CD14-positive monocyte (primary cell): ENCODE data around the gene CXorf66. TPM values are rescaled to one million over a fixed set of nuclear protein-coding genes. Genes with fewer than 3 reads are reported as not detected.

Experiments used
- DNase-seq, 3 donors: peaks; one replicate each; pipeline ENCODE4 v3.0.0-alpha.2; 2011 to 2022
- H2AFZ ChIP-seq: 2 replicates; pipeline ENCODE4 v1.6.0; 2012; ENCODE audit warnings: mild to moderate bottlenecking, low read depth, low read length, inconsistent platforms; ENCODE audit not compliant: insufficient read depth, poor library complexity, severe bottlenecking
- H3K27ac ChIP-seq, 2 donors: 1 replicate in 1 of 2; 2 replicates in 1 of 2; pipeline ENCODE4 v1.5.1; 2012 to 2013; ENCODE audit warnings: low read length in 2 of 2, control low read depth in 1 of 2, inconsistent platforms in 1 of 2, low read depth in 1 of 2, mild to moderate bottlenecking in 1 of 2
- H3K27me3 ChIP-seq, 2 donors: one replicate each; pipeline versions ENCODE4 v1.6.0 to v1.6.1; 2011 to 2013; ENCODE audit warnings: low read length in 2 of 2; ENCODE audit not compliant: control insufficient read depth in 2 of 2, insufficient read depth in 2 of 2
- H3K36me3 ChIP-seq, 2 donors: replicated peaks in 1 of 2; 1 replicate in 1 of 2; 2 replicates in 1 of 2; pipeline versions ENCODE4 v1.5.1 to v1.6.1; 2012 to 2013; ENCODE audit warnings: low read length in 2 of 2, control low read depth in 1 of 2, inconsistent platforms in 1 of 2, mild to moderate bottlenecking in 1 of 2; ENCODE audit not compliant: insufficient read depth in 2 of 2, control insufficient read depth in 1 of 2
- H3K4me1 ChIP-seq, 2 donors: 1 replicate in 1 of 2; 2 replicates in 1 of 2; pipeline versions ENCODE4 v1.5.1 to v1.6.1; 2012 to 2013; ENCODE audit warnings: low read length in 2 of 2, control low read depth in 1 of 2, inconsistent platforms in 1 of 2, mild to moderate bottlenecking in 1 of 2, moderate library complexity in 1 of 2; ENCODE audit not compliant: insufficient read depth in 2 of 2, control insufficient read depth in 1 of 2
- H3K4me2 ChIP-seq: replicated peaks from 2 replicates; pipeline ENCODE3; 2012; ENCODE audit warnings: low read length, moderate library complexity, mild to moderate bottlenecking; ENCODE audit not compliant: poor library complexity, severe bottlenecking; ENCODE audit errors: extremely low read depth
- H3K4me3 ChIP-seq, 3 experiments: fragments of 200-600 bp in 1 of 3; sonication (generic) in 1 of 3; replicated peaks in 1 of 3; 1 replicate in 2 of 3; 2 replicates in 1 of 3; pipeline ENCODE4 v1.5.1; 2011 to 2013; ENCODE audit warnings: low read length in 3 of 3, mild to moderate bottlenecking in 3 of 3, control low read depth in 2 of 3, low read depth in 2 of 3, inconsistent platforms in 1 of 3, moderate library complexity in 1 of 3
- H3K79me2 ChIP-seq: 2 replicates; pipeline ENCODE4 v1.6.0; 2012; ENCODE audit warnings: mild to moderate bottlenecking, control low read depth, inconsistent platforms, low read length, moderate library complexity; ENCODE audit not compliant: insufficient read depth
- H3K9ac ChIP-seq: 2 replicates; pipeline ENCODE4 v1.6.0; 2017; ENCODE audit warnings: low read length, mild to moderate bottlenecking; ENCODE audit not compliant: insufficient read depth, poor library complexity, severe bottlenecking
- H3K9me3 ChIP-seq, 2 donors: replicated peaks in 1 of 2; 1 replicate in 1 of 2; 2 replicates in 1 of 2; pipeline versions ENCODE4 v1.5.1 to v1.6.1; 2012 to 2013; ENCODE audit warnings: low read length in 2 of 2, control low read depth in 1 of 2; ENCODE audit not compliant: control insufficient read depth in 1 of 2, insufficient read depth in 1 of 2
- H4K20me1 ChIP-seq: 2 replicates; pipeline ENCODE4 v1.6.0; 2012; ENCODE audit warnings: mild to moderate bottlenecking, low read length, control low read depth, moderate library complexity; ENCODE audit not compliant: insufficient read depth
- H3K27ac Mint-ChIP-seq, 7 donors: one replicate each; pipeline ENCODE4 v1.8.0; 2020; ENCODE audit warnings: mild to moderate bottlenecking in 7 of 7, mixed read lengths in 7 of 7, moderate library complexity in 6 of 7, inconsistent platforms in 2 of 7
- H3K27me3 Mint-ChIP-seq, 3 donors: one replicate each; pipeline ENCODE4 v1.8.0; 2021 to 2022; ENCODE audit warnings: low read depth in 3 of 3, mild to moderate bottlenecking in 3 of 3, mixed read lengths in 3 of 3, moderate library complexity in 3 of 3, inconsistent platforms in 1 of 3
- H3K36me3 Mint-ChIP-seq, 2 donors: one replicate each; pipeline ENCODE4 v1.8.0; 2020; ENCODE audit warnings: mixed read lengths in 2 of 2, inconsistent platforms in 1 of 2, mild to moderate bottlenecking in 1 of 2
- H3K4me1 Mint-ChIP-seq: one replicate; pipeline ENCODE4 v1.8.0; 2020; ENCODE audit warnings: mild to moderate bottlenecking, mixed read lengths
- H3K4me3 Mint-ChIP-seq, 2 donors: one replicate each; pipeline ENCODE4 v1.8.0; 2020; ENCODE audit warnings: mild to moderate bottlenecking in 2 of 2, mixed read lengths in 2 of 2, moderate library complexity in 1 of 2
- H3K9me3 Mint-ChIP-seq, 7 donors: one replicate each; pipeline ENCODE4 v1.8.0; 2020 to 2022; ENCODE audit warnings: mixed read lengths in 7 of 7, mild to moderate bottlenecking in 6 of 7, moderate library complexity in 6 of 7, inconsistent platforms in 2 of 7
- WGBS: methylation state at CpG from one replicate; pipeline ENCODE4 v1.1.5; 2013; ENCODE audit warnings: missing lambda C conversion rate; ENCODE audit not compliant: insufficient coverage; 5-methylcytosine and 5-hydroxymethylcytosine counted together
- intact Hi-C, 2 donors: fragments of 100-400 bp; cut with micrococcal nuclease; formaldehyde crosslinking; loops; one replicate each; pipeline versions ENCODE4 v1.15.0 to v1.15.1; 2023
- polyA plus RNA-seq, 3 donors: library from polyadenylated mRNA; depleted of rRNA in 1 of 3; unstranded in 2 of 3; stranded (reverse) in 1 of 3; fragments of 300-500 nt in 2 of 3; fragments of >200 nt in 1 of 3; fragmentation: Illumina TruSeq in 2 of 3; gene quantifications; 1 replicate in 2 of 3; 2 replicates in 1 of 3; pipeline ENCODE4 v1.2.3, GENCODE V29; 2012 to 2021
- TF ChIP-seq, protein P1 (sequence below): fragments of 200-600 bp; IDR thresholded peaks from one replicate; pipeline ENCODE4 v1.8.0; 2022; ENCODE audit warnings: antibody characterized with exemption, mild to moderate bottlenecking

CXorf66 gene
- polyA plus RNA-seq, 3 donors: not detected

DNA sequence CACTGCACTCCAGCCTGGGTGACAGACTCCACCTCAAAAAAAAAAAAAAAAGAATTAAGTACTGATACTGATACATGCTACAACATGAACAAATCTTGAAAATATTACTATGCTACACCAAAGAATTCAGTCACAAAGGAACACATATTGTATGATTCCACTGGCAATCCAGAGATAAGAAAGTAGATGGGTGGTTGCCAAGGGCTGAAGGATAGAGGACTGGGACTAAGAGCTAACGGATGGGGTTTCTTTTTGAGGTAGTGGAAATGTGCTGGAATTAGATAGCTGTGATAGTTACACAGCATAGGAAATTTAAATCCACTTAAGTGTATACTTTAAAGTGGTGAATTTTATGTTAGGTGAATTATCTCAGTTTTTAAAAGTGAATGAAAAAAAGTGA lies 45.0 kb downstream of the CXorf66 start:
- no peak overlapping the region for H3K27ac Mint-ChIP-seq
- peaks cover 25% of the 10 kb centered on the region for H3K4me1 Mint-ChIP-seq
- H3K27me3 Mint-ChIP-seq: peaks cover 0 to 2% (median 0%) of the 10 kb centered on the region in 3 donors
- H3K36me3 ChIP-seq: no peaks in the 10 kb centered on the region
- H4K20me1 ChIP-seq: peaks cover 24% of the 10 kb centered on the region
- WGBS: no CpG with 5 or more reads among the region's 1 CpG
- no peak overlapping the region for H3K4me3 Mint-ChIP-seq
- TF ChIP-seq, protein P1, sequence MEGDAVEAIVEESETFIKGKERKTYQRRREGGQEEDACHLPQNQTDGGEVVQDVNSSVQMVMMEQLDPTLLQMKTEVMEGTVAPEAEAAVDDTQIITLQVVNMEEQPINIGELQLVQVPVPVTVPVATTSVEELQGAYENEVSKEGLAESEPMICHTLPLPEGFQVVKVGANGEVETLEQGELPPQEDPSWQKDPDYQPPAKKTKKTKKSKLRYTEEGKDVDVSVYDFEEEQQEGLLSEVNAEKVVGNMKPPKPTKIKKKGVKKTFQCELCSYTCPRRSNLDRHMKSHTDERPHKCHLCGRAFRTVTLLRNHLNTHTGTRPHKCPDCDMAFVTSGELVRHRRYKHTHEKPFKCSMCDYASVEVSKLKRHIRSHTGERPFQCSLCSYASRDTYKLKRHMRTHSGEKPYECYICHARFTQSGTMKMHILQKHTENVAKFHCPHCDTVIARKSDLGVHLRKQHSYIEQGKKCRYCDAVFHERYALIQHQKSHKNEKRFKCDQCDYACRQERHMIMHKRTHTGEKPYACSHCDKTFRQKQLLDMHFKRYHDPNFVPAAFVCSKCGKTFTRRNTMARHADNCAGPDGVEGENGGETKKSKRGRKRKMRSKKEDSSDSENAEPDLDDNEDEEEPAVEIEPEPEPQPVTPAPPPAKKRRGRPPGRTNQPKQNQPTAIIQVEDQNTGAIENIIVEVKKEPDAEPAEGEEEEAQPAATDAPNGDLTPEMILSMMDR: no peak
- peaks cover 5% of the 10 kb centered on the region in 2 donors for H3K36me3 Mint-ChIP-seq
- intact Hi-C loops: no loop called here
- no peaks in the 10 kb centered on the region for H3K9me3 ChIP-seq
- H3K9ac ChIP-seq: no peak overlapping the region
- no peaks in the 10 kb centered on the region for H3K27me3 ChIP-seq
- no peak overlapping the region for H3K4me3 ChIP-seq
- H3K79me2 ChIP-seq: no peaks in the 10 kb centered on the region
- no peak overlapping the region for H3K27ac ChIP-seq
- DNase-seq: no peak
- H2AFZ ChIP-seq: no peak overlapping the region
- H3K9me3 Mint-ChIP-seq: peaks cover 0 to 6% (median 2%) of the 10 kb centered on the region in 7 donors
- peaks cover 7 to 12% of the 10 kb centered on the region in 2 donors for H3K4me1 ChIP-seq
- H3K4me2 ChIP-seq: no peak overlapping the region

DNA sequence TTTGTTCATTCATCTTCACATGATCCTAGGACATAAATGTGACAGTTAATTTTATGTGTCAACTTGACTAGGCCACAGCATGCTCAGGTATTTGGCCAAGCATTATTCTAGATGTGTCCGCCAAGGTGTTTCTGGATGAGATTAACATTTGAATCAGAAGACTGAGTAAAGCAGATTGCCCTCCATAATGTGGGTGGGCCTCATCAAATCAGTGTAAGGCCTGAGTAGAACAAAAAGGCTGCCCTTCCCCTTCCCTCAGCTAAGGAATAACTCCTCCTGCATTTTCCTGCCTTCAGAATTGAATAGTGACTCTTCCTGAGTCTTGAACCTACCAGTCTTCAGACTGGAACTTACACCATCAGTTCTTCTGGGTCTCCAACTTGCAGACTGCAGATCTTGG lies 50.9 kb downstream of the CXorf66 start:
- Histone ChIP-seq H4K20me1 (peaks cover 5% of the 10 kb centered on the region), H2AFZ (no peak overlapping the region), H3K36me3 (no peaks in the 10 kb centered on the region), H3K9ac (no peak overlapping the region), H3K4me3 (no peak overlapping the region), H3K4me1 (peaks cover 7 to 8% of the 10 kb centered on the region in 2 donors), H3K79me2 (peaks cover 6% of the 10 kb centered on the region), H3K4me2 (no peak overlapping the region), H3K27me3 (no peaks in the 10 kb centered on the region), H3K9me3 (no peaks in the 10 kb centered on the region), H3K27ac (no peak overlapping the region)
- DNase-seq: no peak
- Mint-ChIP-seq H3K9me3 (no peaks in the 10 kb centered on the region), H3K36me3 (no peaks in the 10 kb centered on the region), H3K27ac (no peak overlapping the region), H3K27me3 (peaks cover 0 to 2% (median 0%) of the 10 kb centered on the region in 3 donors), H3K4me3 (no peak overlapping the region), H3K4me1 (peaks cover 23% of the 10 kb centered on the region)
- intact Hi-C loops: no loop called here
- TF ChIP-seq, protein P1: no peak
- WGBS: no CpG with 5 or more reads among the region's 1 CpG
